GM12878 (cell line): ENCODE data around the gene ZNF106. TPM values are rescaled to one million over a fixed set of nuclear protein-coding genes. Genes with fewer than 3 reads are reported as not detected.

ENCODE experiments used
- ATAC-seq: fragments of 200-7000 bp; cut with Tn5 transposase; 3 replicates; pipeline ENCODE4 v1.9.1; 2020; ENCODE audit warnings: mild to moderate bottlenecking, moderate library complexity
- BruUV-seq: library from RNA; stranded (reverse); fragments of 400-500 nt; replicated peaks from 2 replicates; lab custom pipeline; 2021; lab: Mats Ljungman, UMichigan
- CTCF ChIA-PET: fragments of 300-600 bp; sonication (Branson Sonifier 250); formaldehyde crosslinking; extraction: SDS; loops from one replicate; lab custom pipeline; 2021; ENCODE audit warnings: inconsistent platforms; lab: Yijun Ruan, JAX
- POLR2A ChIA-PET: fragments of 350-600 bp; formaldehyde crosslinking; extraction: SDS; loops from one replicate; lab custom pipeline; 2021; ENCODE audit warnings: inconsistent platforms; lab: Charles Lee
- RAD21 ChIA-PET: fragments of 300-600 bp; sonication (Branson Sonifier 250); formaldehyde crosslinking; loops from one replicate; lab custom pipeline; 2023; ENCODE audit warnings: antibody characterized with exemption; ENCODE audit not compliant: unreplicated experiment; lab: Charles Lee
- SMC1A ChIA-PET: fragments of 300-600 bp; sonication (Branson Sonifier 250); formaldehyde crosslinking; loops from one replicate; lab custom pipeline; 2023; ENCODE audit not compliant: unreplicated experiment, uncharacterized antibody; lab: Charles Lee
- DNase-seq: peaks from one replicate; pipeline ENCODE4 v3.0.0-alpha.2; 2011; ENCODE audit warnings: low read depth, low spot score
- FAIRE-seq: peaks from 3 replicates; lab custom pipeline; 2011; peaks lifted over from hg19 to GRCh38; lab: Jason Lieb, UNC
- H2AFZ ChIP-seq: 2 replicates; pipeline ENCODE4 v1.6.0; 2011; ENCODE audit warnings: low read depth, low read length, control low read depth; ENCODE audit not compliant: control insufficient read depth
- H3K27ac ChIP-seq: 2 replicates; pipeline ENCODE4 v1.5.1; 2011; ENCODE audit warnings: control low read depth; ENCODE audit not compliant: control insufficient read depth, insufficient read depth
- H3K27me3 ChIP-seq, 2 experiments: replicated peaks in 1 of 2; 2 replicates each; pipeline versions ENCODE4 v1.6.0 to v1.6.1; 2011; ENCODE audit warnings: low read length in 1 of 2; ENCODE audit not compliant: control insufficient read depth in 2 of 2, insufficient read depth in 2 of 2
- H3K36me3 ChIP-seq, 2 experiments: 2 replicates each; pipeline ENCODE4 v1.5.1; 2011; ENCODE audit warnings: low read length in 1 of 2; ENCODE audit not compliant: control insufficient read depth in 2 of 2, insufficient read depth in 2 of 2
- H3K4me1 ChIP-seq: 2 replicates; pipeline ENCODE4 v1.6.1; 2011; ENCODE audit warnings: mild to moderate bottlenecking, low read length, moderate library complexity, mixed read lengths; ENCODE audit not compliant: control insufficient read depth, insufficient read depth
- H3K4me2 ChIP-seq: 2 replicates; pipeline ENCODE4 v1.6.0; 2011; ENCODE audit warnings: control low read depth; ENCODE audit not compliant: control insufficient read depth, insufficient read depth
- H3K4me3 ChIP-seq: fragments of 200-600 bp; sonication (generic); 2 replicates; pipeline ENCODE4 v1.5.1; 2016
- H3K79me2 ChIP-seq: 2 replicates; pipeline ENCODE4 v1.6.0; 2011; ENCODE audit warnings: low read length; ENCODE audit not compliant: control insufficient read depth, insufficient read depth
- H3K9ac ChIP-seq: 2 replicates; pipeline ENCODE4 v1.8.0; 2011; ENCODE audit warnings: low read length, control low read depth, mixed read lengths; ENCODE audit not compliant: control insufficient read depth, insufficient read depth
- H3K9me3 ChIP-seq: replicated peaks from 3 replicates; pipeline ENCODE4 v1.5.1; 2011; ENCODE audit warnings: mild to moderate bottlenecking, low read length; ENCODE audit not compliant: control insufficient read depth, insufficient read depth
- H4K20me1 ChIP-seq: 2 replicates; pipeline ENCODE4 v1.6.0; 2011; ENCODE audit not compliant: control insufficient read depth, insufficient read depth
- BACH1 ChIP-seq: fragments of 450-650 bp; IDR thresholded peaks from 2 replicates; pipeline ENCODE4 v1.6.1; 2017; ENCODE audit warnings: mild to moderate bottlenecking, borderline replicate concordance
- FOS ChIP-seq: IDR thresholded peaks from 3 replicates; pipeline ENCODE4 v1.6.1; 2011; ENCODE audit warnings: borderline replicate concordance; ENCODE audit not compliant: insufficient read length; ENCODE audit errors: extremely low read depth
- HDGF ChIP-seq: fragments of 450-650 bp; IDR thresholded peaks from 2 replicates; pipeline ENCODE4 v1.6.1; 2016; ENCODE audit warnings: antibody characterized with exemption
- JUNB ChIP-seq: IDR thresholded peaks from 2 replicates; pipeline ENCODE4 v1.6.1; 2016; ENCODE audit warnings: antibody characterized with exemption, mild to moderate bottlenecking
- JUND ChIP-seq: IDR thresholded peaks from 2 replicates; pipeline ENCODE4 v1.6.1; 2012; ENCODE audit warnings: low read depth, mild to moderate bottlenecking, low read length, improper control_type of control experiment, moderate library complexity
- PML ChIP-seq: IDR thresholded peaks from 2 replicates; pipeline ENCODE4 v1.6.1; 2012; ENCODE audit warnings: low read length, inconsistent platforms
- POU2F2 ChIP-seq: IDR thresholded peaks from 3 replicates; pipeline ENCODE4 v1.6.1; 2011; ENCODE audit warnings: low read depth, mild to moderate bottlenecking, low read length, borderline replicate concordance
- RB1 ChIP-seq: fragments of 450-650 bp; formaldehyde crosslinking; IDR thresholded peaks from 2 replicates; pipeline ENCODE4 v1.6.1; 2017; ENCODE audit warnings: mild to moderate bottlenecking, borderline replicate concordance
- SRF ChIP-seq, 2 experiments: IDR thresholded peaks; 2 replicates each; pipeline ENCODE4 v1.6.1; 2011; ENCODE audit warnings: low read depth in 2 of 2, low read length in 2 of 2, mild to moderate bottlenecking in 1 of 2, moderate library complexity in 1 of 2
- TBL1XR1 ChIP-seq: IDR thresholded peaks from 2 replicates; pipeline ENCODE4 v1.6.1; 2012; ENCODE audit warnings: low read depth, low read length, improper control_type of control experiment
- ZNF217 ChIP-seq: fragments of 450-650 bp; IDR thresholded peaks from 2 replicates; pipeline ENCODE4 v1.6.1; 2017; ENCODE audit warnings: antibody characterized with exemption, mild to moderate bottlenecking
- WGBS: methylation state at CpG from one replicate; pipeline ENCODE4 v1.1.6; 2016; ENCODE audit warnings: low lambda C conversion rate; ENCODE audit not compliant: insufficient replicate concordance, insufficient coverage; ENCODE audit errors: missing lambda C conversion rate; 5-methylcytosine and 5-hydroxymethylcytosine counted together
- in situ Hi-C: fragments of 300-500 bp; cut with MboI; formaldehyde crosslinking; loops from 9 replicates; pipeline ENCODE4 v1.14.3; 2018; ENCODE audit warnings: mixed read lengths
- intact Hi-C: fragments of 100-400 bp; cut with micrococcal nuclease; formaldehyde crosslinking; loops from one replicate; pipeline ENCODE4 v1.14.2; 2022; ENCODE audit not compliant: unreplicated experiment
- polyA plus RNA-seq, 11 experiments: library from polyadenylated mRNA; depleted of rRNA in 4 of 11; unstranded in 6 of 11; stranded (reverse) in 5 of 11; fragments of >200 nt; fragmentation: Nextera tagmentation in 4 of 11; fragmentation: Illumina TruSeq in 1 of 11; extraction: Ambion mirVana in 4 of 11; extraction: Trizol in 1 of 11; gene quantifications; 1 replicate in 1 of 11; 2 replicates in 10 of 11; pipeline versions ENCODE4 v1.2.1 to v1.2.3, GENCODE V29; 2011 to 2016; ENCODE audit warnings: inconsistent platforms in 2 of 11, missing spikeins in 2 of 11, low read depth in 1 of 11
- total RNA-seq, 4 experiments: library from RNA; depleted of rRNA in 3 of 4; stranded (reverse); fragments of >200 nt in 3 of 4; fragmentation: Illumina TruSeq in 1 of 4; extraction: Trizol in 1 of 4; gene quantifications; 2 replicates each; pipeline versions ENCODE4 v1.2.1 to v1.2.3, GENCODE V29; 2013 to 2021
- TF ChIP-seq, protein P1 (sequence below): IDR thresholded peaks from 2 replicates; pipeline ENCODE4 v1.6.1; 2011; ENCODE audit warnings: borderline replicate concordance, low read depth, mild to moderate bottlenecking, moderate library complexity, low read length; ENCODE audit not compliant: insufficient read depth, poor library complexity, severe bottlenecking
- TF ChIP-seq, protein P2 (sequence below): fragments of 450-650 bp; IDR thresholded peaks from 2 replicates; pipeline ENCODE4 v1.6.1; 2016; ENCODE audit warnings: mild to moderate bottlenecking

The ZNF106 gene
- total and polyA plus RNA-seq, 10 of the 15 experiments (the other 5 are each of a cell fraction or from before 2014, with no cell fraction given) = 10.7 to 45.3 (median 32.5) TPM

DNA sequence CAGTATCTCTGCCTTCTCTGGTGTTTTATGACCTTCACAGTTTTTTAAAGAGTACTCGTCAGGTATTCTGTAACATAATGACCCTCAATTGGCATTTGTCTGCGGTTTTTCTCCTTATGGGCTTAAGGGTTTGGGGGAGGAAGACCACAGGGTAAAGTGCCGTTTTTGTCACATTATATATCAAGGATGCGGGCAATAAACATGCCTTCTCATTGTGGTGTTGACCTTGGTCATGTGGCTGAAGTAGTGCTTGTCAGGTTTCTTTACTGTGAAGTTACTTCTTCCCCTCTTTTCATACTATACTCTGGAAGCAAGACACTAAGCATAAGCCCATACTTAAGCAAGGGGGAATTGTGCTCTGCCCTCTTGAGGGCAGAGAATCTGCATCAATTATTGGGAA, 115.0 kb downstream of the ZNF106 start:
- Histone ChIP-seq H3K4me2 (no peak overlapping the region), H3K79me2 (no peaks in the 10 kb centered on the region), H3K9me3 (no peaks in the 10 kb centered on the region; the same call in 1 of the 3 replicates), H3K27me3 (no peaks in the 10 kb centered on the region), H3K36me3 (no peaks in the 10 kb centered on the region), H3K4me3 (no peak overlapping the region), H4K20me1 (no peaks in the 10 kb centered on the region), H3K27ac (no peak overlapping the region)
- in situ Hi-C loops = no loop called here
- FAIRE-seq = no peak
- ChIA-PET RAD21 (no interaction called here), CTCF (interaction anchor here (0.6 to 1.7 kb wide), 4 partner anchors 9 to 421 kb away, joined by 3 to 8 read pairs (median 3); no protein-coding TSS in a partner anchor), POLR2A (no interaction called here)
- no peak for ATAC-seq
- DNase-seq = no peak
- 61% methylated on average over 4 of the region's 4 CpGs for whole genome bisulfite sequencing
- no TSS peak for BruUV-seq
- TF ChIP-seq JUND = no peak
- TF ChIP-seq, protein P1, sequence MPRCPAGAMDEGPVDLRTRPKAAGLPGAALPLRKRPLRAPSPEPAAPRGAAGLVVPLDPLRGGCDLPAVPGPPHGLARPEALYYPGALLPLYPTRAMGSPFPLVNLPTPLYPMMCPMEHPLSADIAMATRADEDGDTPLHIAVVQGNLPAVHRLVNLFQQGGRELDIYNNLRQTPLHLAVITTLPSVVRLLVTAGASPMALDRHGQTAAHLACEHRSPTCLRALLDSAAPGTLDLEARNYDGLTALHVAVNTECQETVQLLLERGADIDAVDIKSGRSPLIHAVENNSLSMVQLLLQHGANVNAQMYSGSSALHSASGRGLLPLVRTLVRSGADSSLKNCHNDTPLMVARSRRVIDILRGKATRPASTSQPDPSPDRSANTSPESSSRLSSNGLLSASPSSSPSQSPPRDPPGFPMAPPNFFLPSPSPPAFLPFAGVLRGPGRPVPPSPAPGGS = no peak
- TF ChIP-seq HDGF = no peak
- no peak for TF ChIP-seq BACH1
- TF ChIP-seq RB1 = no peak
- no peak for TF ChIP-seq PML
- no peak for TF ChIP-seq SRF (IDR thresholded peaks at IDR 0.05; ENCODE audit: low read depth in 2 of 2, low read length in 2 of 2)
- no peak for TF ChIP-seq ZNF217
- TF ChIP-seq TBL1XR1 = no peak
- TF ChIP-seq POU2F2 = no peak
- TF ChIP-seq FOS = no peak
- no peak for TF ChIP-seq JUNB
- TF ChIP-seq, protein P2, sequence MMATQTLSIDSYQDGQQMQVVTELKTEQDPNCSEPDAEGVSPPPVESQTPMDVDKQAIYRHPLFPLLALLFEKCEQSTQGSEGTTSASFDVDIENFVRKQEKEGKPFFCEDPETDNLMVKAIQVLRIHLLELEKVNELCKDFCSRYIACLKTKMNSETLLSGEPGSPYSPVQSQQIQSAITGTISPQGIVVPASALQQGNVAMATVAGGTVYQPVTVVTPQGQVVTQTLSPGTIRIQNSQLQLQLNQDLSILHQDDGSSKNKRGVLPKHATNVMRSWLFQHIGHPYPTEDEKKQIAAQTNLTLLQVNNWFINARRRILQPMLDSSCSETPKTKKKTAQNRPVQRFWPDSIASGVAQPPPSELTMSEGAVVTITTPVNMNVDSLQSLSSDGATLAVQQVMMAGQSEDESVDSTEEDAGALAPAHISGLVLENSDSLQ = no peak
- TF ChIP-seq, all 136 proteins: peak for 0
- Histone ChIP-seq H3K9ac (no peak overlapping the region), H3K4me1 (no peaks in the 10 kb centered on the region), H2AFZ (no peak overlapping the region)
- SMC1A ChIA-PET = interaction anchor here (1.2 to 1.8 kb wide), 2 partner anchors 9 to 241 kb away, joined by 3 to 5 read pairs; no protein-coding TSS in a partner anchor
- intact Hi-C loops = no loop called here
